Activated naive CD8-positive, alpha-beta T cell treated with anti-CD3 and anti-CD28 coated beads, Interleukin-2, amount 50 U/mL, for 16 hours (primary cell): ENCODE results near the gene APOOL.
"Not testable (repeated sequence)": the region's sequence is repeated elsewhere in the genome, so short reads cannot be mapped to it uniquely, and the experiment has no call there.

Experiments used
- DNase-seq: peaks from one replicate; pipeline ENCODE4 v3.0.0-alpha.2; 2020; ENCODE audit warnings: low read depth, low spot score

Gene APOOL

GRCh38 chrX:85003655-85004244, at the start of gene APOOL:
TSS of gene APOOL (plus strand) at chrX:85003877. CDS start at chrX:85003913, 36 bp downstream.
- peak; percentile 55 for DNase-seq

- no peak for DNase-seq
Measured at GRCh38 chrX:84956304-84956703, 47.4 kb upstream of the APOOL start.

- no peak for DNase-seq
Measured at GRCh38 chrX:84974803-84975202, 28.9 kb upstream of the APOOL start.

DNA sequence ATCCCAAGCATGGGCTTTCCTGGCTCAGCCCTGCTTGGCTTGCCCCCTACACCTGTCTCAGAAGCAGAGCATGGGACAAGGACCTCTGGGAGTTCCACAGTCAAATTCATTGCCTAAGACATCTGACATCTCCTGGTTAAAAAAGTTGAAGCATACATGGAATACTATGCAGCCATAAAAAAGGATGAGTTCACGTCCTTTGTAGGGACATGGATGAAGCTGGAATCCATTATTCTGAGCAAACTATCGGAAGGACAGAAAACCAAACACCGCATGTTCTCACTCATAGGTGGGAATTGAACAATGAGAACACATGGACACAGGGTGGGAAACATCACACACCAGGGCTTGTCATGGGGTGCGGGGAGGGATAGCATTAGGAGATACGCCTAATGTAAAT, 11.9 kb upstream of the APOOL start:
- DNase-seq: not testable (repeated sequence)

DNA sequence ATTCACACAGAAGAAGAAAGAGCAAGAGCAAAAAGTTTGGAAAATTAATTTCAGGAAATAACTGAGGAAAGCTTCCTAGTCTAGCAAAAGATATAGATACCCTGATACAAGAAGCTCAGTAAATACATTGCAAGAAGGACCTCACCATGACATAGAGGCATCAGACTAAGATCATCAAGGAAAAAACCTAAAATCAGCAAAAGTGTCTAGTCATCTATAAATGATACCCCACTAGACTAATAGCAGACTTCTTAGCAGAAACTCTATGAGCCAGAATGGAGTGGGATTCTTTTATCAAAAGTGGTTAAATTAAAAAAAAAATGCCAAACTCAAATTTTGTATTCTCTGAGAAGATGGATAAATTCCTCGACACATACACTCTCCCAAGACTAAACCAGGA, 10.5 kb upstream of the APOOL start:
- no peak for DNase-seq

- no peak for DNase-seq
Measured at GRCh38 chrX:85001344-85001743, 2.3 kb upstream of the APOOL start.

- DNase-seq: no peak
Measured at GRCh38 chrX:85004255-85004654, 578 bp downstream of the APOOL start.

DNA sequence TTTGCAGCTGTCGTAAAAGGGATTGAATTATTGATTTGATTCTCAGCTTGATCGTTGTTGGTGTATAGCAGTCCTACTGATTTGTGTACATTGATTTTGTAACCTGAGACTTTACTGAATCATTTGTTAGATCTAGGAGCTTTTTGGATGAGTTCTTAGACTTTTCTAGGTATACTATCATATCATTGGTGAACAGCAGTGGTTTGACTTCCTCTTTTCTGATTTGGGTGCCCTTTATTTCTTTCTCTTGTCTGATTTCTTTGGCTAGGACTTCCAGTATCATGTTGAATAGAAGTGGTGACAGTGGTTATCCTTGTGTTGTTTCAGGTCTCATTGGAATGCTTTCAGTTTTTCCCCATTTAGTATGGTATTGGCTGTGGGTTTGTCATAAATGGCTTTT, 8.4 kb downstream of the APOOL start:
- DNase-seq: no peak

- not testable (repeated sequence) for DNase-seq
Measured at GRCh38 chrX:85015351-85015750, 11.7 kb downstream of the APOOL start.

GRCh38 chrX:85017721-85018120, 14.0 kb downstream of the APOOL start:
- no peak for DNase-seq

- no peak for DNase-seq
Measured at GRCh38 chrX:85018471-85018870, 14.8 kb downstream of the APOOL start.

DNA sequence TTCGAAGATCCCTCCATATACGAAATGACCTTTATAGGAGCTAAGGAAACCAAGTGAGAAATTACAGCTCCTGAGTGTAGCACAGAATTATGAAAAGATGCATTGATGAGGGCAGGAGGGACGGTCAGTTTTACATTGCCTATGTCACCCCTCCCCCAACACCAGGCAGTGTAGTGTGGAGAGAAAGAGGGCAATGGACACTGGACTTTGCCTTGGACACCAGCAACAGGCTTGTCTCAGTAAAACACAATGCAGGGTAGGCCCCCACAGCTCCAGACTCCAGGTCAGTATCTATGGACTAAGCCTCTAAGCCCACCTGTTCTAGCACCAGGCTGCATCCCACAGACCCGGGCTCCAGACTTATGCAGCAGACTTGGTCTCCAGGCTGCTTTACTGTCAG, 16.5 kb downstream of the APOOL start:
- DNase-seq: no peak

DNA sequence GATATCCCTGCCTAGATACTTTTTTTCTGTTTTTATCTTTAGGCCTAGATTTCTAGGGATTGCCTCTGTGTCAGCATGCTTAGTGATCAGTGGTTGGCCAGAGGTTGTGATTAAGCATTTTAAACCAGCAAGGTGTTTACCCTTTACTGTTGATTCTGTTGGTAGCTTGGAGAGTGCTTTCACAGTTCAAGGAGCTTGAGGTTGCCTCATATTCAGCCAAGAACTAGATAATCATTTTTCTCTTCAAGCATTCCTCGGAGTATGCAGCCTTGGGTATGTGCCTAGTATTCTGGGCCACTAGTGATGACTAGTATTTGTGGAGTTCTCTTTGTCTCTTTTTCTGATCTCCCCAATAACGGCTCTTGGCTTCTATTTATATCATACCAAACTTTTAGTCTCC, 20.4 kb downstream of the APOOL start:
- DNase-seq: no peak

GRCh38 chrX:85024562-85024961, 20.9 kb downstream of the APOOL start:
- DNase-seq: no peak

- DNase-seq: no peak
Measured at GRCh38 chrX:85026170-85026569, 22.5 kb downstream of the APOOL start.

DNA sequence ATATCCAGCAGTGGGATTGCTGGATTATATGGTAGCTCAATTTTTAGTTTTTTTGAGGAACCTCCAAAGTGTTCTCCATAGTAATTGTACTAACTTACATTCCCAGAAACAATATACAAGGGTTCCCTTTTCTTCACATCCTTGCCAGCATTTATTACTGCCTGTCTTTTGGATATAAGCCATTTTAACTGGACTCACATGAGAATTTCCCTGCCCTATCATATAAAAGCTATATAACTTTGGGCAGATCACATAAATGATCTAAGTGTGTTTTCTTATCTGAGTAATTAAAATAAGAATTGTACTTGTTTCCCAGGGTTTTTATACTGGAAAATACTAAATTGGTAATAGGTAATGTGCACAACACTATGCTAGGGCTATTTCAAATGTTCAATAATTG, 25.4 kb downstream of the APOOL start:
- no peak for DNase-seq

GRCh38 chrX:85031505-85031904, 27.8 kb downstream of the APOOL start:
- no peak for DNase-seq

- DNase-seq: no peak
Measured at GRCh38 chrX:85037114-85037513, 33.4 kb downstream of the APOOL start.

DNA sequence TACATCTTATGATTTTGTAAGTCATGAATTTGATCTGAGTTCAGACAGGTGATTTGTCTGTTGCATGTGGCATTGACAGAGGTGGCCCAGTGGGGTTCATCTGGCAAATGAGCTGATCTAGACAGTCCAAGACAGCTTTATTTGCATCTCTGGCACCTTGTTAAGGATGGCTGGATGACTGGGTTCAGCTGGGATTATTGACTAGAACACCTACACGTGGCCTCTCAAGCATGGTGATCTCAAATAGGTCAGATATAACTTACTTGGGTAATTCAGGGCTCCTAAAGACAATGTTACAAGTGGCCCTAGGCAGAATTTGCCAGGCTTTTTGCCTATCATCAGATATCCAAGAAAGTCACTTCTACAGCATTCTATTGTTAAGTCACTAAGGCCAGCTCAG, 48.0 kb downstream of the APOOL start:
- DNase-seq: no peak

DNA sequence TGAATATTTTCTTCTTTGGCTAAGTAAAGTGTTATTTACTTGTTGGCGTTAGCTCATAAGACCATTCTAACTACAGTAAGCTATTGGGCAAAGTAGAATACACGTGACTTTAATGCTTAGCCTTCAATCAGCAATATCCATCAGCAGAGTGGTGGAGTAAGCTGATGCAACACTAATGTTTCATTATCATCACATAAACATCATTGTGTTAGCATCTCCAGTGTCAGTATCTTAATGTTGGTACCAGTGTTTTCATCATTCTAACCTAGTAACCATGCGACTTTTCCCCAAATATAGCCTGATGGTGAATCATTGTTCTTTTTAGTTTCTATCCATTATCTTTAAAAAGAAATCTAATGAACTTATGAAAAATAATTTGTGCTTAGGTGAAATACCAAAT, 48.5 kb downstream of the APOOL start:
- no peak for DNase-seq

GRCh38 chrX:85052636-85053343, 49.1 kb downstream of the APOOL start:
- no peak for DNase-seq

DNA sequence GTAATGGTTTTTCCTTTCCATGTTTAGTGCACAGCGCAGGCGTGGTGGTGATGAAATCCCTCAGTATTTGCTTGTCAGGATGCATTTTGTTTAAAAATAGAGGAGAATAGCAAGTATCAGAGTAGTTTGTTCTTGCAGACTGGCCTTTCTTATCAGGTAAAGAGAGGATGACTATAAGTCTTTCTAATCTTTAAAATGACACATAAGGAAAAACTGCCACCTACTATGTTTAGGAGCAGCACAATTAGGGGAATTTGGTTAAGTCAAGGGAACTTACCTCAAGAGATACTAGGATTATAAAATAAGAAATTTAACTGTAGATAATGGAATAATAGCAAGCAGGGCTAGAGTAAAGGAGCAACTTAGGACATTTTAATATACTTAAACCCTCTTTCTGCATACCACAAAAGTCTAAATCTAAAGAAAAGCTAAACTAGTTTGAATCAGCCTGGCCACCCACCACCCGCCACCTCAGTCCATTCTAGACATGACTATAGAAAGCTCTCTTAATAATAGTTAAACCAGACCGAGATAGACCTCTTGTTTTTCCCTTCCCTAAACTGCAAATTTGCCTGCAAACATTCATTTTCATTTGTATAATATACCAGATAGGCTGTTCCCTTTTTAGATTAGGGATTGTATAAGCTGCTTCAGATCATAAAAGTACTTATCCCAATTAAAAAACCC, 62.0 kb downstream of the APOOL start:
- no peak for DNase-seq

GRCh38 chrX:85077247-85077646, 73.6 kb downstream of the APOOL start:
- not testable (repeated sequence) for DNase-seq
